Measurements from ENCODE around the gene JARID2.

JARID2 gene

GRCh38 chr6:15309611-15310283, 63.9 kb downstream of the JARID2 start:
- no peaks in the 10 kb centered on the region for H3K36me3 ChIP-seq (replicated peaks in 1 of 2; ENCODE audit: control insufficient read depth in 2 of 2, insufficient read depth in 2 of 2, low read length in 2 of 2)
- H2BK15ac ChIP-seq (ENCODE audit: low read length): no peak overlapping the region
- no peak overlapping the region for H2BK12ac ChIP-seq (ENCODE audit: low read length)
- H3K18ac ChIP-seq (ENCODE audit: low read length): no peak overlapping the region
- H2AK5ac ChIP-seq (ENCODE audit: low read depth, low read length): no peak overlapping the region
- H4K91ac ChIP-seq (ENCODE audit: low read depth, low read length, poor library complexity): no peak overlapping the region
- no peaks in the 10 kb centered on the region for H3K9me3 ChIP-seq (replicated peaks in 1 of 2; ENCODE audit: control insufficient read depth in 2 of 2, insufficient read depth in 1 of 2, low read depth in 1 of 2, low read length in 2 of 2)
- H3K27ac ChIP-seq (replicated peaks; ENCODE audit: low read length): no peak overlapping the region
- no CpG with 5 or more reads among the region's 3 CpGs for WGBS, 2 donors (ENCODE audit: extremely low coverage in 2 of 2, insufficient read length in 2 of 2, insufficient replicate concordance in 1 of 2)
- no peak overlapping the region for H3K4me2 ChIP-seq (ENCODE audit: insufficient read depth, low read length, poor library complexity, severe bottlenecking)
- H3K9ac ChIP-seq (ENCODE audit: low read depth, low read length, poor library complexity): no peak overlapping the region
- H2BK5ac ChIP-seq (ENCODE audit: low read length): no peak overlapping the region
- H3K4me3 ChIP-seq (ENCODE audit: low read length in 2 of 2): no peak overlapping the region
- no peak for DNase-seq (ENCODE audit: low spot score)
- no peak overlapping the region for H3K23ac ChIP-seq (ENCODE audit: low read depth, low read length, poor library complexity)
- H2BK120ac ChIP-seq (ENCODE audit: low read depth, low read length): no peak overlapping the region
- no peak overlapping the region for H3K4ac ChIP-seq (ENCODE audit: low read length)
- peaks cover 17 to 63% of the 10 kb centered on the region in 2 donors for H3K4me1 ChIP-seq (ENCODE audit: control insufficient read depth in 2 of 2, insufficient read depth in 1 of 2, low read depth in 1 of 2, low read length in 2 of 2)
- H3K79me1 ChIP-seq (ENCODE audit: low read depth, low read length): no peaks in the 10 kb centered on the region
- no peak overlapping the region for H4K8ac ChIP-seq (ENCODE audit: low read depth, low read length)
- H3K27me3 ChIP-seq (ENCODE audit: control insufficient read depth in 3 of 3, insufficient read depth in 3 of 3, low read depth in 1 of 3, low read length in 3 of 3): no peaks in the 10 kb centered on the region
- no peak overlapping the region for H2AFZ ChIP-seq (ENCODE audit: low read length)
- no peak overlapping the region for H3K14ac ChIP-seq (ENCODE audit: low read length)

- Histone ChIP-seq H2AK5ac (ENCODE audit: low read depth, low read length) (no peak overlapping the region), H2BK15ac (ENCODE audit: low read length) (no peak overlapping the region), H2AFZ (ENCODE audit: low read length) (no peak overlapping the region), H4K8ac (ENCODE audit: low read depth, low read length) (no peak overlapping the region), H3K4me2 (ENCODE audit: insufficient read depth, low read length, poor library complexity, severe bottlenecking) (no peak overlapping the region), H3K36me3 (replicated peaks in 1 of 2; ENCODE audit: control insufficient read depth in 2 of 2, insufficient read depth in 2 of 2, low read length in 2 of 2) (no peaks in the 10 kb centered on the region), H3K14ac (ENCODE audit: low read length) (no peak overlapping the region), H3K27me3 (ENCODE audit: control insufficient read depth in 3 of 3, insufficient read depth in 3 of 3, low read depth in 1 of 3, low read length in 3 of 3) (no peaks in the 10 kb centered on the region), H3K4ac (ENCODE audit: low read length) (no peak overlapping the region), H2BK120ac (ENCODE audit: low read depth, low read length) (no peak overlapping the region), H3K4me1 (ENCODE audit: control insufficient read depth in 2 of 2, insufficient read depth in 1 of 2, low read depth in 1 of 2, low read length in 2 of 2) (peaks cover 14 to 53% of the 10 kb centered on the region in 2 donors), H4K91ac (ENCODE audit: low read depth, low read length, poor library complexity) (no peak overlapping the region), H3K4me3 (ENCODE audit: low read length in 2 of 2) (no peak overlapping the region), H3K9ac (ENCODE audit: low read depth, low read length, poor library complexity) (no peak overlapping the region), H2BK5ac (ENCODE audit: low read length) (no peak overlapping the region), H3K23ac (ENCODE audit: low read depth, low read length, poor library complexity) (no peak overlapping the region), H3K18ac (ENCODE audit: low read length) (no peak overlapping the region), H3K27ac (replicated peaks; ENCODE audit: low read length) (no peak overlapping the region), H3K79me1 (ENCODE audit: low read depth, low read length) (no peaks in the 10 kb centered on the region), H2BK12ac (ENCODE audit: low read length) (no peak overlapping the region), H3K9me3 (replicated peaks in 1 of 2; ENCODE audit: control insufficient read depth in 2 of 2, insufficient read depth in 1 of 2, low read depth in 1 of 2, low read length in 2 of 2) (no peaks in the 10 kb centered on the region)
- no peak for DNase-seq (ENCODE audit: low spot score)
- WGBS, 2 donors (ENCODE audit: extremely low coverage in 2 of 2, insufficient read length in 2 of 2, insufficient replicate concordance in 1 of 2): no CpG with 5 or more reads among the region's 7 CpGs
Observed at GRCh38 chr6:15310680-15311079, 64.8 kb downstream of the JARID2 start.

GRCh38 chr6:15312500-15312899, 66.6 kb downstream of the JARID2 start:
- H3K4ac ChIP-seq (ENCODE audit: low read length): no peak overlapping the region
- no peak overlapping the region for H3K4me3 ChIP-seq (ENCODE audit: low read length in 2 of 2)
- WGBS, 2 donors (ENCODE audit: extremely low coverage in 2 of 2, insufficient read length in 2 of 2, insufficient replicate concordance in 1 of 2): no CpG with 5 or more reads among the region's 3 CpGs
- peaks cover 11 to 47% of the 10 kb centered on the region in 2 donors for H3K4me1 ChIP-seq (ENCODE audit: control insufficient read depth in 2 of 2, insufficient read depth in 1 of 2, low read depth in 1 of 2, low read length in 2 of 2)
- H3K23ac ChIP-seq (ENCODE audit: low read depth, low read length, poor library complexity): no peak overlapping the region
- no peak overlapping the region for H3K4me2 ChIP-seq (ENCODE audit: insufficient read depth, low read length, poor library complexity, severe bottlenecking)
- H2AFZ ChIP-seq (ENCODE audit: low read length): no peak overlapping the region
- no peaks in the 10 kb centered on the region for H3K27me3 ChIP-seq (ENCODE audit: control insufficient read depth in 3 of 3, insufficient read depth in 3 of 3, low read depth in 1 of 3, low read length in 3 of 3)
- H3K9me3 ChIP-seq (replicated peaks in 1 of 2; ENCODE audit: control insufficient read depth in 2 of 2, insufficient read depth in 1 of 2, low read depth in 1 of 2, low read length in 2 of 2): no peaks in the 10 kb centered on the region
- no peak overlapping the region for H2BK12ac ChIP-seq (ENCODE audit: low read length)
- H2BK5ac ChIP-seq (ENCODE audit: low read length): no peak overlapping the region
- H4K8ac ChIP-seq (ENCODE audit: low read depth, low read length): no peak overlapping the region
- H3K36me3 ChIP-seq (replicated peaks in 1 of 2; ENCODE audit: control insufficient read depth in 2 of 2, insufficient read depth in 2 of 2, low read length in 2 of 2): no peaks in the 10 kb centered on the region
- no peak overlapping the region for H2BK15ac ChIP-seq (ENCODE audit: low read length)
- no peak overlapping the region for H2AK5ac ChIP-seq (ENCODE audit: low read depth, low read length)
- no peak overlapping the region for H2BK120ac ChIP-seq (ENCODE audit: low read depth, low read length)
- no peak overlapping the region for H3K14ac ChIP-seq (ENCODE audit: low read length)
- no peak overlapping the region for H3K9ac ChIP-seq (ENCODE audit: low read depth, low read length, poor library complexity)
- no peak overlapping the region for H3K18ac ChIP-seq (ENCODE audit: low read length)
- H3K79me1 ChIP-seq (ENCODE audit: low read depth, low read length): no peaks in the 10 kb centered on the region
- DNase-seq (ENCODE audit: low spot score): no peak
- H4K91ac ChIP-seq (ENCODE audit: low read depth, low read length, poor library complexity): no peak overlapping the region
- H3K27ac ChIP-seq (replicated peaks; ENCODE audit: low read length): no peak overlapping the region

GRCh38 chr6:15313367-15313766, 67.5 kb downstream of the JARID2 start:
- no peak overlapping the region for H3K4me3 ChIP-seq (ENCODE audit: low read length in 2 of 2)
- no peak overlapping the region for H3K9ac ChIP-seq (ENCODE audit: low read depth, low read length, poor library complexity)
- H2BK12ac ChIP-seq (ENCODE audit: low read length): no peak overlapping the region
- no peak overlapping the region for H2AFZ ChIP-seq (ENCODE audit: low read length)
- no peak overlapping the region for H3K27ac ChIP-seq (replicated peaks; ENCODE audit: low read length)
- no peaks in the 10 kb centered on the region for H3K36me3 ChIP-seq (replicated peaks in 1 of 2; ENCODE audit: control insufficient read depth in 2 of 2, insufficient read depth in 2 of 2, low read length in 2 of 2)
- H4K91ac ChIP-seq (ENCODE audit: low read depth, low read length, poor library complexity): no peak overlapping the region
- H2BK120ac ChIP-seq (ENCODE audit: low read depth, low read length): no peak overlapping the region
- no peak overlapping the region for H2BK15ac ChIP-seq (ENCODE audit: low read length)
- no peak overlapping the region for H3K23ac ChIP-seq (ENCODE audit: low read depth, low read length, poor library complexity)
- H3K18ac ChIP-seq (ENCODE audit: low read length): no peak overlapping the region
- H2AK5ac ChIP-seq (ENCODE audit: low read depth, low read length): no peak overlapping the region
- no peaks in the 10 kb centered on the region for H3K27me3 ChIP-seq (ENCODE audit: control insufficient read depth in 3 of 3, insufficient read depth in 3 of 3, low read depth in 1 of 3, low read length in 3 of 3)
- no peak overlapping the region for H3K4ac ChIP-seq (ENCODE audit: low read length)
- no peaks in the 10 kb centered on the region for H3K79me1 ChIP-seq (ENCODE audit: low read depth, low read length)
- H3K4me2 ChIP-seq (ENCODE audit: insufficient read depth, low read length, poor library complexity, severe bottlenecking): no peak overlapping the region
- peaks cover 14 to 44% of the 10 kb centered on the region in 2 donors for H3K4me1 ChIP-seq (ENCODE audit: control insufficient read depth in 2 of 2, insufficient read depth in 1 of 2, low read depth in 1 of 2, low read length in 2 of 2)
- no peak overlapping the region for H2BK5ac ChIP-seq (ENCODE audit: low read length)
- no CpG with 5 or more reads among the region's 5 CpGs for WGBS, 2 donors (ENCODE audit: extremely low coverage in 2 of 2, insufficient read length in 2 of 2, insufficient replicate concordance in 1 of 2)
- H3K9me3 ChIP-seq (replicated peaks in 1 of 2; ENCODE audit: control insufficient read depth in 2 of 2, insufficient read depth in 1 of 2, low read depth in 1 of 2, low read length in 2 of 2): no peaks in the 10 kb centered on the region
- H4K8ac ChIP-seq (ENCODE audit: low read depth, low read length): no peak overlapping the region
- no peak for DNase-seq (ENCODE audit: low spot score)
- no peak overlapping the region for H3K14ac ChIP-seq (ENCODE audit: low read length)

All from neuronal stem cell (in vitro differentiated cells).